HuH-7 (cell line): ENCODE results near the gene PPP6R2.

Experiments
- DNase-seq: peaks from one replicate; pipeline ENCODE4 v3.0.0; 2011; ENCODE audit warnings: low spot score

Gene PPP6R2

GRCh38 chr22:50487290-50488005, 144.3 kb downstream of the PPP6R2 start:
- DNase-seq: no peak

- DNase-seq: no peak
These were observed 145.0 kb downstream of the PPP6R2 start for GRCh38 chr22:50488006-50488677.

- DNase-seq: no peak
These were observed 145.8 kb downstream of the PPP6R2 start for GRCh38 chr22:50488886-50489285.

GRCh38 chr22:50489363-50490243, 146.5 kb downstream of the PPP6R2 start:
- no peak for DNase-seq

DNA sequence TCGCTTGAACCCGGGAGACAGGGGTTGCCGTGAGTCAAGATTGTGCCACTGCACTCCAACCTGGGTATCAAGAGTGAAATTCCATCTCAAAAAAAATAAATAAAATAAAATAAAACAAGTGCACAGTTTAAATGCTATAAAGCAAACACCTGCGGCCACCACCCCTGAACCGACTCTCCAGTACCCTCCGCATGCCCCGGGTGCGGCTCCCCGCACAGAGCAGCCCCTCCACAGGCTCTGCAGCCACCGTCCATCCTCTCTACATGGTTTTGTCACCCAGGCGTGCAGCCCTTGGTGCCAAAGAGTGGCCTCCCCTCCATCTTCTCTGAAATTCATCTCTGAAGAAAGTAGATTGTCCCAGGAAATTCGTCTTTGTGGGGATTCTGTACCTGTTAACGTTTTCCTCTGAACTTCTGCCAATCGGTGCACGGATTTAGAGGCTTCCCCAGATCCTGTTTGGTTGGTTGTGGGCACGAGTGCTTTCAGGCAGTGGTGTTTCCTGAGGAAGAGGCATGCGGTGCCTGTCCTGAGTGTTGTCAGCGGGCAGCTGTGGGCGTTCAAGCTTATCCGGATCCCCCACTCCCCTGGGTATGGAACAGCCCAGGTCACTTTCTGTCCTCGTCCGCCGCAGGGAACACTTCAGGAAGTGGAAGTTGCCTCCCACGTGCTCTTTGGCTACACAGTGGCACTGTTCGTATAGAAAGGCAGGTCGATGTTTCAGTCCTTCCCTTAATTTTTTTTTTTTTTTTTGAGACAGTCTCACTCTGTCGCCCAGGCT, 147.6 kb downstream of the PPP6R2 start:
- DNase-seq: no peak
